Large intestine (tissue), 3 donors: Measurements from ENCODE around the gene SLC17A9. TPM values are rescaled to one million over a fixed set of nuclear protein-coding genes. Genes with fewer than 3 reads are reported as not detected.

Experiments used
- DNase-seq, 2 donors: peaks; one replicate each; pipeline versions ENCODE4 v3.0.0 to v3.0.0-alpha.2; 2013
- H3K27ac ChIP-seq: one replicate; pipeline ENCODE4 v1.5.1; 2013; ENCODE audit warnings: low read length
- H3K27me3 ChIP-seq: 2 replicates; pipeline ENCODE4 v1.6.1; 2013; ENCODE audit warnings: low read length; ENCODE audit not compliant: control insufficient read depth, insufficient read depth
- H3K36me3 ChIP-seq: 2 replicates; pipeline ENCODE4 v1.6.1; 2013; ENCODE audit warnings: low read length; ENCODE audit not compliant: control insufficient read depth, insufficient read depth
- H3K4me1 ChIP-seq: one replicate; pipeline ENCODE4 v1.6.1; 2013; ENCODE audit warnings: low read length; ENCODE audit not compliant: control insufficient read depth, insufficient read depth
- H3K4me3 ChIP-seq: one replicate; pipeline ENCODE4 v1.5.1; 2013; ENCODE audit warnings: low read length
- H3K9me3 ChIP-seq: one replicate; pipeline ENCODE4 v1.6.1; 2013; ENCODE audit warnings: mild to moderate bottlenecking, low read depth, low read length, moderate library complexity; ENCODE audit not compliant: control insufficient read depth
- WGBS: methylation state at CpG from one replicate; pipeline ENCODE4 v1.1.5; 2013; ENCODE audit warnings: low lambda C conversion rate; ENCODE audit not compliant: insufficient coverage; 5-methylcytosine and 5-hydroxymethylcytosine counted together
- polyA plus RNA-seq: library from polyadenylated mRNA; unstranded; fragments of 120-200 nt; gene quantifications from one replicate; pipeline ENCODE4 v1.2.1, GENCODE V29; 2013

The SLC17A9 gene
- polyA plus RNA-seq, 1 donor: 8.1 TPM

- Histone ChIP-seq H3K27me3 (peaks cover 89% of the 10 kb centered on the region), H3K9me3 (peaks cover 4% of the 10 kb centered on the region), H3K4me3 (no peak overlapping the region), H3K36me3 (no peaks in the 10 kb centered on the region), H3K27ac (no peak overlapping the region), H3K4me1 (no peaks in the 10 kb centered on the region)
- no CpG with 5 or more reads among the region's 19 CpGs for WGBS
- no peak for DNase-seq
These were observed 27.4 kb downstream of the SLC17A9 start for GRCh38 chr20:62979876-62980373.

GRCh38 chr20:62980380-62980960, 28.0 kb downstream of the SLC17A9 start:
- WGBS: no CpG with 5 or more reads among the region's 19 CpGs
- Histone ChIP-seq H3K4me3 (no peak overlapping the region), H3K27ac (no peak overlapping the region), H3K4me1 (no peaks in the 10 kb centered on the region), H3K9me3 (no peaks in the 10 kb centered on the region), H3K27me3 (peaks cover 85% of the 10 kb centered on the region), H3K36me3 (no peaks in the 10 kb centered on the region)
- no peak for DNase-seq

- no CpG with 5 or more reads among the region's 28 CpGs for WGBS
- no peaks in the 10 kb centered on the region for H3K4me1 ChIP-seq
- no peaks in the 10 kb centered on the region for H3K9me3 ChIP-seq
- H3K27me3 ChIP-seq: peaks cover 80% of the 10 kb centered on the region
- no peak overlapping the region for H3K27ac ChIP-seq
- DNase-seq: no peak
- no peaks in the 10 kb centered on the region for H3K36me3 ChIP-seq
- H3K4me3 ChIP-seq: no peak overlapping the region
These were observed 28.5 kb downstream of the SLC17A9 start for GRCh38 chr20:62980970-62981369.

- no peak overlapping the region for H3K4me3 ChIP-seq
- no peaks in the 10 kb centered on the region for H3K36me3 ChIP-seq
- WGBS: no CpG with 5 or more reads among the region's 21 CpGs
- no peaks in the 10 kb centered on the region for H3K9me3 ChIP-seq
- no peak for DNase-seq
- H3K4me1 ChIP-seq: no peaks in the 10 kb centered on the region
- H3K27ac ChIP-seq: no peak overlapping the region
- peaks cover 72% of the 10 kb centered on the region for H3K27me3 ChIP-seq
These were observed 29.9 kb downstream of the SLC17A9 start for GRCh38 chr20:62982124-62983075.

- H3K27me3 ChIP-seq: peaks cover 66% of the 10 kb centered on the region
- no CpG with 5 or more reads among the region's 6 CpGs for WGBS
These were observed 30.7 kb downstream of the SLC17A9 start for GRCh38 chr20:62983210-62983609.

GRCh38 chr20:62984666-62985443, 32.3 kb downstream of the SLC17A9 start:
- Histone ChIP-seq H3K4me3 (no peak overlapping the region), H3K9me3 (no peaks in the 10 kb centered on the region), H3K4me1 (no peaks in the 10 kb centered on the region), H3K36me3 (no peaks in the 10 kb centered on the region), H3K27me3 (peaks cover 55% of the 10 kb centered on the region), H3K27ac (no peak overlapping the region)
- no peak for DNase-seq
- no CpG with 5 or more reads among the region's 18 CpGs for WGBS

More at GRCh38 chr20:62983210-62983609, 30.7 kb downstream of the SLC17A9 start:
- no peak overlapping the region for H3K27ac ChIP-seq
- H3K4me1 ChIP-seq: no peaks in the 10 kb centered on the region
- no peak overlapping the region for H3K4me3 ChIP-seq
- no peak for DNase-seq
- no peaks in the 10 kb centered on the region for H3K36me3 ChIP-seq
- H3K9me3 ChIP-seq: no peaks in the 10 kb centered on the region

GRCh38 chr20:62985444-62985778, 32.9 kb downstream of the SLC17A9 start:
- WGBS: no CpG with 5 or more reads among the region's 14 CpGs

GRCh38 chr20:62986257-62986800, 33.8 kb downstream of the SLC17A9 start:
- Histone ChIP-seq H3K4me3 (no peak overlapping the region), H3K27ac (no peak overlapping the region), H3K27me3 (peaks cover 55% of the 10 kb centered on the region), H3K36me3 (no peaks in the 10 kb centered on the region), H3K4me1 (no peaks in the 10 kb centered on the region), H3K9me3 (no peaks in the 10 kb centered on the region)
- no peak for DNase-seq
- WGBS: 80% methylated on average over 1 of the region's 6 CpGs

More at GRCh38 chr20:62985444-62985778, 32.9 kb downstream of the SLC17A9 start:
- no peaks in the 10 kb centered on the region for H3K36me3 ChIP-seq
- no peak overlapping the region for H3K4me3 ChIP-seq
- H3K4me1 ChIP-seq: no peaks in the 10 kb centered on the region
- no peaks in the 10 kb centered on the region for H3K9me3 ChIP-seq
- H3K27me3 ChIP-seq: peaks cover 53% of the 10 kb centered on the region
- no peak for DNase-seq
- H3K27ac ChIP-seq: no peak overlapping the region

GRCh38 chr20:62987114-62987513, 34.6 kb downstream of the SLC17A9 start:
- no CpG with 5 or more reads among the region's 10 CpGs for WGBS
- H3K27me3 ChIP-seq: peaks cover 53% of the 10 kb centered on the region
- no peak overlapping the region for H3K27ac ChIP-seq

GRCh38 chr20:62989201-62989601, 36.7 kb downstream of the SLC17A9 start:
- Histone ChIP-seq H3K27ac (no peak overlapping the region), H3K4me1 (no peaks in the 10 kb centered on the region), H3K36me3 (no peaks in the 10 kb centered on the region), H3K9me3 (no peaks in the 10 kb centered on the region), H3K4me3 (no peak overlapping the region), H3K27me3 (peaks cover 49% of the 10 kb centered on the region)
- no peak for DNase-seq
- 62% methylated on average over 3 of the region's 11 CpGs for WGBS

More at GRCh38 chr20:62987114-62987513, 34.6 kb downstream of the SLC17A9 start:
- DNase-seq: no peak
- Histone ChIP-seq H3K36me3 (no peaks in the 10 kb centered on the region), H3K4me1 (no peaks in the 10 kb centered on the region), H3K9me3 (no peaks in the 10 kb centered on the region), H3K4me3 (no peak overlapping the region)
